IgD-negative memory B cell (primary cell): ENCODE data around the gene TRERF1. TPM values are rescaled to one million over a fixed set of nuclear protein-coding genes. Genes with fewer than 3 reads are reported as not detected.
A peak's percentile ranks its signal among the peaks of the same experiment; 100 is the strongest.

Source experiments
- H3K27ac Mint-ChIP-seq, 3 donors: one replicate each; pipeline ENCODE4 v1.8.0; 2020 to 2022; ENCODE audit warnings: mild to moderate bottlenecking in 3 of 3, mixed read lengths in 3 of 3, moderate library complexity in 1 of 3
- H3K27me3 Mint-ChIP-seq: one replicate; pipeline ENCODE4 v1.8.0; 2021; ENCODE audit warnings: mixed read lengths
- H3K36me3 Mint-ChIP-seq: one replicate; pipeline ENCODE4 v1.8.0; 2020; ENCODE audit warnings: mild to moderate bottlenecking, mixed read lengths
- H3K4me1 Mint-ChIP-seq, 3 donors: one replicate each; pipeline ENCODE4 v1.8.0; 2020 to 2022; ENCODE audit warnings: mixed read lengths in 3 of 3, mild to moderate bottlenecking in 1 of 3
- H3K4me3 Mint-ChIP-seq, 4 donors: one replicate each; pipeline ENCODE4 v1.8.0; 2020 to 2022; ENCODE audit warnings: mild to moderate bottlenecking in 4 of 4, mixed read lengths in 4 of 4, moderate library complexity in 3 of 4
- H3K9me3 Mint-ChIP-seq, 3 donors: one replicate each; pipeline ENCODE4 v1.8.0; 2020 to 2021; ENCODE audit warnings: mixed read lengths in 3 of 3, mild to moderate bottlenecking in 1 of 3
- polyA plus RNA-seq: library from polyadenylated mRNA; unstranded; fragments of 300-500 nt; fragmentation: Illumina TruSeq; gene quantifications from one replicate; pipeline ENCODE4 v1.2.3, GENCODE V29; 2021

The TRERF1 gene
- polyA plus RNA-seq, 1 donor from 2014 or later, result 1.6 TPM

- Mint-ChIP-seq H3K9me3 (no peaks in the 10 kb centered on the region), H3K36me3 (peaks cover 2% of the 10 kb centered on the region), H3K27ac (no peak overlapping the region), H3K27me3 (no peaks in the 10 kb centered on the region), H3K4me1 (peaks cover 0 to 5% (median 1%) of the 10 kb centered on the region in 3 donors), H3K4me3 (peak overlapping the region in 1 of 4 donors; percentile 54)
Measured at GRCh38 chr6:42301986-42302385, 149.7 kb downstream of the TRERF1 start.

GRCh38 chr6:42300701-42301100 is 151.0 kb downstream of the TRERF1 start:
- Mint-ChIP-seq H3K27ac (no peak overlapping the region), H3K9me3 (no peaks in the 10 kb centered on the region), H3K36me3 (peaks cover 2% of the 10 kb centered on the region), H3K4me1 (peaks cover 0 to 8% (median 1%) of the 10 kb centered on the region in 3 donors), H3K4me3 (no peak overlapping the region), H3K27me3 (no peaks in the 10 kb centered on the region)

GRCh38 chr6:42300185-42300584 is 151.5 kb downstream of the TRERF1 start:
- Mint-ChIP-seq H3K27ac (no peak overlapping the region), H3K4me1 (peaks cover 0 to 3% (median 1%) of the 10 kb centered on the region in 3 donors), H3K9me3 (no peaks in the 10 kb centered on the region), H3K27me3 (no peaks in the 10 kb centered on the region), H3K4me3 (no peak overlapping the region), H3K36me3 (peaks cover 2% of the 10 kb centered on the region)

GRCh38 chr6:42297661-42298060 is 154.1 kb downstream of the TRERF1 start:
- no peak overlapping the region for H3K27ac Mint-ChIP-seq
- H3K4me3 Mint-ChIP-seq, result no peak overlapping the region
- peaks cover 2% of the 10 kb centered on the region for H3K36me3 Mint-ChIP-seq
- no peaks in the 10 kb centered on the region for H3K9me3 Mint-ChIP-seq
- peaks cover 0 to 10% (median 7%) of the 10 kb centered on the region in 3 donors for H3K4me1 Mint-ChIP-seq
- H3K27me3 Mint-ChIP-seq, result no peaks in the 10 kb centered on the region

DNA sequence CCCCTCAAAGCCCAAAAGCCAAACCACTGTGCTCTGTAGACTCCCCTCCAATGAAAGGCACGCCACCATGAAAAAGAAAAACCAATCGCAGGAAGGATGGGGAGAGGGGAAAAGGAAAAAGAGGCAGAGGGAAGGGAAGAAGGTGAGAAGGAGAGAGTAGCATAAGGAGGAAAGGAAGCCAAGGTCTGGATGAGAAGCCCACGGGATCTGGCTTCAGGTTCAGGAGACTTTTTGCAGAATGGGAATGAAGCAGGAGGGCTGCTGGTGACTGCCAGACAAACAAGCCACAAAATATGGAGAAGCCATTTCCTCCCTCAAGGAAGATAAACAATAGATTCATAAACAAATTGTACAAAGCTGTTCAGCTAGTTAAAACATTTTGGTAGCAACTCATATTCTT is 155.1 kb downstream of the TRERF1 start:
- Mint-ChIP-seq H3K4me1 (peaks cover 0 to 12% (median 7%) of the 10 kb centered on the region in 3 donors), H3K27ac (no peak overlapping the region), H3K27me3 (no peaks in the 10 kb centered on the region)

GRCh38 chr6:42295677-42296076 is 156.0 kb downstream of the TRERF1 start:
- H3K4me3 Mint-ChIP-seq, result peak overlapping the region in 1 of 4 donors; percentile 14
- no peaks in the 10 kb centered on the region for H3K27me3 Mint-ChIP-seq
- H3K4me1 Mint-ChIP-seq, result peaks cover 0 to 12% (median 7%) of the 10 kb centered on the region in 3 donors
- peaks cover 2% of the 10 kb centered on the region for H3K36me3 Mint-ChIP-seq
- H3K9me3 Mint-ChIP-seq, result no peaks in the 10 kb centered on the region
- no peak overlapping the region for H3K27ac Mint-ChIP-seq

More for the DNA sequence above, 155.1 kb downstream of the TRERF1 start:
- no peaks in the 10 kb centered on the region for H3K9me3 Mint-ChIP-seq
- H3K4me3 Mint-ChIP-seq, result peak overlapping the region in 2 of 4 donors; percentile 12 to 47
- peaks cover 2% of the 10 kb centered on the region for H3K36me3 Mint-ChIP-seq

- Mint-ChIP-seq H3K27ac (no peak overlapping the region), H3K4me3 (no peak overlapping the region), H3K27me3 (no peaks in the 10 kb centered on the region), H3K36me3 (peaks cover 2% of the 10 kb centered on the region), H3K4me1 (peaks cover 0 to 12% (median 7%) of the 10 kb centered on the region in 3 donors), H3K9me3 (no peaks in the 10 kb centered on the region)
Measured at GRCh38 chr6:42295181-42295580, 156.5 kb downstream of the TRERF1 start.

DNA sequence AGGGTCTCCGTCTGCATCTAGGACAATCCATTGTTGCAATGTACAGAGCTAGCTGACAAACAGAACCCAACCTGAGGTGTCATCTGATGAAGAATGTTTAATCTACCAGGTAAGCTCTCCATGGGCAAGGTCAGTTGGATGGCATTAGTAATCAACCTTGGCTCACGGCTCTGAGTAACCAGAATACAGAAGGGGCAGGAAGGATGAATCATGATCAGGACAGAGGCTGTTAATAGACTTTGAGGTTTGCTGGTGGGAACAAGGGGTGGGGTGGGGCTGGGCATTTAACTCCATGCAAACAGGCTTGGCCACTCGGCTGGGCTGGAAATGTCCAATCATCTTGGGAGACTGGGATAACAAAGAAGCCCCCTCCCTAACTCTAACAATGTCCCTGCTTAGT is 157.0 kb downstream of the TRERF1 start:
- H3K9me3 Mint-ChIP-seq, result no peaks in the 10 kb centered on the region
- no peak overlapping the region for H3K4me3 Mint-ChIP-seq
- H3K27ac Mint-ChIP-seq, result no peak overlapping the region
- peaks cover 2% of the 10 kb centered on the region for H3K36me3 Mint-ChIP-seq
- H3K4me1 Mint-ChIP-seq, result peaks cover 0 to 12% (median 7%) of the 10 kb centered on the region in 3 donors
- H3K27me3 Mint-ChIP-seq, result no peaks in the 10 kb centered on the region

- Mint-ChIP-seq H3K4me1 (peaks cover 0 to 14% (median 8%) of the 10 kb centered on the region in 3 donors), H3K27ac (peak overlapping the region in 1 of 3 donors; percentile 26), H3K4me3 (no peak overlapping the region)
Measured at GRCh38 chr6:42293386-42293977, 158.2 kb downstream of the TRERF1 start.

GRCh38 chr6:42292004-42292740 is 159.6 kb downstream of the TRERF1 start:
- Mint-ChIP-seq H3K4me3 (peak overlapping the region in 1 of 4 donors; percentile 2), H3K9me3 (peaks cover 0 to 3% (median 0%) of the 10 kb centered on the region in 3 donors), H3K4me1 (peaks cover 0 to 14% (median 12%) of the 10 kb centered on the region in 3 donors), H3K27me3 (no peaks in the 10 kb centered on the region), H3K27ac (peak overlapping the region in 1 of 3 donors; percentile 16), H3K36me3 (peaks cover 1% of the 10 kb centered on the region)

More at GRCh38 chr6:42293386-42293977, 158.2 kb downstream of the TRERF1 start:
- Mint-ChIP-seq H3K36me3 (no peaks in the 10 kb centered on the region), H3K27me3 (no peaks in the 10 kb centered on the region), H3K9me3 (no peaks in the 10 kb centered on the region)

GRCh38 chr6:42287756-42288155 is 164.0 kb downstream of the TRERF1 start:
- Mint-ChIP-seq H3K36me3 (peaks cover 1% of the 10 kb centered on the region), H3K9me3 (peaks cover 0 to 3% (median 0%) of the 10 kb centered on the region in 3 donors), H3K4me3 (no peak overlapping the region), H3K27me3 (no peaks in the 10 kb centered on the region), H3K4me1 (peaks cover 0 to 7% (median 5%) of the 10 kb centered on the region in 3 donors), H3K27ac (peak overlapping the region in 1 of 3 donors; percentile 89)

DNA sequence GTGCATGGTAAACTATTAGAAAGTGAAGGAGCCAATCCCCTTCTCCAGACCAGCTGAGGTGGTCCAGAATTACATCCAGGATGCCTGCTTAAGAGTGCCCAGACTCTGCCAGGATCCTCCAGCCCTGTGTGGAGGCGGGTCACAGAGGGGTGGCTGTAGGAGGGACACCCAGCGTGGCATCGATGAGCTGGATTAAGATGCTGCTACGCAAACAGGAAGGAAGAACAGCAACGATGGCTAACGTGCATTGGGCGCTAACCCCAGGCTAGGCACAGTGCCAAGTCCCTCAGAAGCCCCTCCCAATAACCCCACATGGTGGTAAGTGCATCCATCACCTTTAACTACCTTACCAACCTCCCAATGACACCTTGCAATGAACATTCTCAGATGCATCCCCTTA is 170.2 kb downstream of the TRERF1 start:
- Mint-ChIP-seq H3K27ac (peak overlapping the region in 1 of 3 donors; percentile 87), H3K4me1 (peaks cover 8 to 20% (median 9%) of the 10 kb centered on the region in 3 donors), H3K36me3 (no peaks in the 10 kb centered on the region), H3K9me3 (no peaks in the 10 kb centered on the region), H3K4me3 (no peak overlapping the region), H3K27me3 (no peaks in the 10 kb centered on the region)

DNA sequence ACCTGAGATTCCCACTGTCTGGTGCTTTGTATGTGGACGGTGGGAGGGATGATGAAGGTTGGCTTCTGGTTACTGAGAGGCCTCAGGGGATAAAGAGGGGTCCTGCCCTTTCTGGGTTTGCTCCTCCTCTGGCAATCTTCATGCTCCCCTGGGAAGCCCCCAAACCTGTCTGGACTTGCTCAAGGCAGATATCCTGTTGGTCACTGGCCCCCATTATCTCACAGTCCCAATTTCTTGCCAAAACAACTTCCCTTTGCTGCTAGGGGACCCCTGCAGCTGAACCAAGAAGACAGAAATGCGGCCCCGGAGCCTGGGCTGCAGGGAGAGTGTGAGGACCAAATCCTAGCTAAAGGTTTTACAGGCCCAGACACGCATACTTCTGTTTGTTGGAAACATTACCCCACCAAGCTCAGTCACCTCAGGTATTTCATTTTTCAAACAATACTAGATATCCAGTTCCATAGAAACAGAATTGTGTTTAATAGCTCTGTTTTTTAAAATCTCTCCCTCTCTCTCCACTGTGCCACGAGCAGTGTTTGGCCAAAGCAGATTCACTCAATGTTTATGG is 170.7 kb downstream of the TRERF1 start:
- Mint-ChIP-seq H3K9me3 (no peaks in the 10 kb centered on the region), H3K4me1 (peaks cover 8 to 20% (median 9%) of the 10 kb centered on the region in 3 donors), H3K36me3 (no peaks in the 10 kb centered on the region), H3K27ac (peak overlapping the region in 1 of 3 donors; percentile 87), H3K27me3 (no peaks in the 10 kb centered on the region), H3K4me3 (no peak overlapping the region)

- H3K27ac Mint-ChIP-seq, result peak overlapping the region in 1 of 3 donors; percentile 87
- H3K4me3 Mint-ChIP-seq, result peak overlapping the region in 1 of 4 donors; percentile 22
- H3K36me3 Mint-ChIP-seq, result no peaks in the 10 kb centered on the region
- no peaks in the 10 kb centered on the region for H3K9me3 Mint-ChIP-seq
- H3K4me1 Mint-ChIP-seq, result peaks cover 8 to 20% (median 9%) of the 10 kb centered on the region in 3 donors
- H3K27me3 Mint-ChIP-seq, result no peaks in the 10 kb centered on the region
Measured at GRCh38 chr6:42279966-42280629, 171.6 kb downstream of the TRERF1 start.
